HL-60 (cell line): ENCODE results near the gene TRIM7.

Experiments used
- DNase-seq, 2 experiments: peaks; one replicate each; pipeline ENCODE4 v3.0.0-alpha.2; 2010 to 2020; ENCODE audit warnings: low read depth in 1 of 2, low spot score in 1 of 2
- H3K27ac ChIP-seq: fragments of 250-450 bp; sonication (Bioruptor Pico); replicated peaks from 2 replicates; pipeline ENCODE4 v1.5.1; 2020; ENCODE audit warnings: mild to moderate bottlenecking, moderate library complexity
- H3K27me3 ChIP-seq: fragments of 250-450 bp; sonication (Bioruptor Pico); 2 replicates; pipeline ENCODE4 v1.5.1; 2021; ENCODE audit warnings: mild to moderate bottlenecking, moderate library complexity; ENCODE audit not compliant: insufficient read depth, poor library complexity, severe bottlenecking
- H3K4me3 ChIP-seq: replicated peaks from 2 replicates; pipeline ENCODE4 v1.5.1; 2011; ENCODE audit warnings: mild to moderate bottlenecking, control low read depth, low read length; ENCODE audit not compliant: insufficient read depth
- CTCF ChIP-seq: IDR thresholded peaks from one replicate; pipeline ENCODE4 v1.5.1; 2011; ENCODE audit warnings: low read length, control low read depth, inconsistent platforms; ENCODE audit not compliant: insufficient read depth
- GABPA ChIP-seq: IDR thresholded peaks from 2 replicates; pipeline ENCODE4 v1.6.1; 2012; ENCODE audit warnings: low read depth
- POLR2AphosphoS5 ChIP-seq: IDR thresholded peaks from 2 replicates; pipeline ENCODE4 v1.6.1; 2012; ENCODE audit warnings: low read depth
- REST ChIP-seq: IDR thresholded peaks from 2 replicates; pipeline ENCODE4 v1.6.1; 2012; ENCODE audit warnings: low read depth; ENCODE audit not compliant: insufficient replicate concordance
- SPI1 ChIP-seq: IDR thresholded peaks from 2 replicates; pipeline ENCODE4 v1.6.1; 2012; ENCODE audit warnings: low read depth, mild to moderate bottlenecking, borderline replicate concordance

TRIM7 gene

DNA sequence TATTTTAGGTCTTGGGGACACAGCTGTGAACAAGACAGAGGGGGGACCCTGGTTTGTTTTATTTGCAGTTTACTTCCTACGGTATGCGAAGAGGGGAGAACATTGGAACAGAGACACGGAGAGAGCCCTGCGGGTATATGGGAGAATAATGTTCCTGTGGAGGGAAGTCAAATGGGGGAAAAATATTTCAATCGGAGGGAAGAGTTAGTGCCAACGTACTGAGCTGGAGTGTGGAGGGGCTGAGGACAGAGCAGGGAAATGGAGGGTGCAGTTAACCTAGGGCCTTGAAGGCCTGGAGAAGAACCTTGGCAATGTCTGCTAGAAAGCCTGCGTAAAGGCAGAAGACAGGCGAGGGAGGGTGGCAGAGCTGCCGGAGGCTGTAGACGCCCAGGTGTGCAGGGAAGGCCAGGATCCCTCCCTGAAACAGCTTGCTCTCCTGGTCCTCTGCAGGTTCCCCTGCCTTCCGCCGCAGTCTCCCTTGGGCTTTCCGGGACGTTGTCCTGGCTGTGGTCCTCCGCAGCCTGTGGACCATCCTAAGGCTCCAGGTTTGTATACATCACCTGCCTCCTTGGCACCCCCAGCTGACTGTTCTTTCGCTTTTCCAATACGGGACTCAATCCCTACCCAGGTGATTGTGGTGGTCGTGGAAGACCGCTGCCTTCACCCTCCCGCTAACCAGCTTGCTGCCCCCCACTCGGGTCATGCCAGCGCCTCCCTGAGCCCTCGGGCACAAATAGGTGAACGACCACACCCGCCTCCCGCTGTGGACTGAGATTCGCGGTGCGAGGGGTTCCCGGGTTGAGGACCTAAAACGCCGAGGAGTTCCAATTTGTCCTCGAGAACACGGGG lies 40.7 kb upstream of the TRIM7 start:
- H3K4me3 ChIP-seq = peak overlapping the region; percentile 76
- H3K27me3 ChIP-seq = no peaks in the 10 kb centered on the region
- peak overlapping the region; percentile 96 for H3K27ac ChIP-seq
- TF ChIP-seq CTCF = no peak
- TF ChIP-seq GABPA = no peak
- no peak for TF ChIP-seq REST
- TF ChIP-seq SPI1 = no peak
- no peak for TF ChIP-seq POLR2AphosphoS5
- no peak for DNase-seq

- TF ChIP-seq REST (peak; percentile 85), GABPA (peak; percentile 92), POLR2AphosphoS5 (peak; percentile 96; the same call in 1 of the 2 replicates), SPI1 (no peak), CTCF (no peak)
- Histone ChIP-seq H3K27me3 (no peaks in the 10 kb centered on the region), H3K4me3 (peak within 1 kb of the TSS; percentile 65), H3K27ac (peak within 1 kb of the TSS; percentile 96)
- DNase-seq = peak; percentile 90
Measured at GRCh38 chr5:181243564-181244343, 38.8 kb upstream of the TRIM7 start, which contains the start of gene RACK1. Gene RACK1, minus strand, starts transcription at chr5:181243906. Its CDS starts 106 bp downstream, at chr5:181243800.

- Histone ChIP-seq H3K4me3 (peak overlapping the region; percentile 65), H3K27me3 (no peaks in the 10 kb centered on the region), H3K27ac (peak overlapping the region; percentile 96)
- TF ChIP-seq GABPA (no peak), POLR2AphosphoS5 (0 out of 2 replicates have a peak, but pooled peaks have one; percentile 5)
- DNase-seq = peak in 1 of 2 experiments; percentile 29
Measured at GRCh38 chr5:181243018-181243563, 38.1 kb upstream of the TRIM7 start.

GRCh38 chr5:181242031-181242451 lies 37.0 kb upstream of the TRIM7 start:
- H3K27me3 ChIP-seq = no peaks in the 10 kb centered on the region
- no peak for TF ChIP-seq CTCF
- no peak for TF ChIP-seq GABPA
- TF ChIP-seq SPI1 = no peak
- no peak for TF ChIP-seq REST
- no peak for TF ChIP-seq POLR2AphosphoS5
- H3K4me3 ChIP-seq = peak overlapping the region; percentile 65
- DNase-seq = no peak
- peak overlapping the region; percentile 96 for H3K27ac ChIP-seq
